ENCODE data around the gene DNAI7. TPM values are rescaled to one million over a fixed set of nuclear protein-coding genes. Genes with fewer than 3 reads are reported as not detected.

The DNAI7 gene
- total RNA-seq, 1 experiment from 2014 or later, result 0.33 TPM

DNA sequence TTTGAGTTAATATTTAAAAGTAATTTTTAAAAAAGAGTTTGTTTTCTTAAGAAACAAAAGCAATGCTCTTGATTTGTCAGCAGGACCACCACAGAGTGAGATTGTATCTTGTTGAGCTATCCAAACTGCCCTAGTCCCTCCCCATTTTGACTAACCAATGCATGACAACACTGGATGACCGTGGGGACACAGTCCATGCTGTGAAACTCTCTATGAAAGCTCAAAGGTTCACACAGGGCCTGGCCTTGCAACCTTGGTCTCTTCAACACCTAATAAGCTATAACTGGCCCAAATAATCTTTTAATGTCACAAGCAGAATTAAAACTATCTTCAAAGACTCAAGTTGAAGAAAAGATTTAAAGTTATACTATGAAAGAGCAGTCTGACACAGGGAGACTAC, 13.6 kb upstream of the DNAI7 start:
- peaks cover 6% of the 10 kb centered on the region for H3K4me1 Mint-ChIP-seq (ENCODE audit: low read depth, unreplicated experiment)

DNA sequence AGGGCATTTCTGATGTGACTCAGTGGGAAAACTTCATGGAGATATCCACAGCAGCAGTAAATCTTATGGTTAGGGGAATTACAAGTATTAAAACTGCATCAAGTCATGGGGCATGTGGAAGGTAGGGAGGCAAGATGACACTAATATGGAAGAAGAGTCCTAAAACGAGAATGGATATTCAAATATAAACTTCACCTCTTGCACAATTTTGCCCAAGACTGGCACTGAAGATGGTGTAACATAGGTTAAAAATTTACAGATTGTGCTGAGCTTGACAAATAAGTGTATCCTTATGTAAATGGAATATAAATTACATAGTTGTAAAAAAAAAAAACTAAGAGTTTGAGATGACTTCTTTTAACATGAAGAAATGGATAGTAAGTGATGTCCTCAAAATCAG, 12.9 kb upstream of the DNAI7 start:
- Mint-ChIP-seq H3K9me3 (ENCODE audit: low read depth, unreplicated experiment) (no peaks in the 10 kb centered on the region), H3K27ac (ENCODE audit: unreplicated experiment) (no peak overlapping the region), H3K27me3 (ENCODE audit: unreplicated experiment) (no peaks in the 10 kb centered on the region), H3K4me1 (ENCODE audit: low read depth, unreplicated experiment) (peaks cover 6% of the 10 kb centered on the region), H3K4me3 (ENCODE audit: low read depth, unreplicated experiment) (no peak overlapping the region), H3K36me3 (ENCODE audit: insufficient read depth, unreplicated experiment) (peaks cover 8% of the 10 kb centered on the region)
- TF ChIP-seq, protein P1, sequence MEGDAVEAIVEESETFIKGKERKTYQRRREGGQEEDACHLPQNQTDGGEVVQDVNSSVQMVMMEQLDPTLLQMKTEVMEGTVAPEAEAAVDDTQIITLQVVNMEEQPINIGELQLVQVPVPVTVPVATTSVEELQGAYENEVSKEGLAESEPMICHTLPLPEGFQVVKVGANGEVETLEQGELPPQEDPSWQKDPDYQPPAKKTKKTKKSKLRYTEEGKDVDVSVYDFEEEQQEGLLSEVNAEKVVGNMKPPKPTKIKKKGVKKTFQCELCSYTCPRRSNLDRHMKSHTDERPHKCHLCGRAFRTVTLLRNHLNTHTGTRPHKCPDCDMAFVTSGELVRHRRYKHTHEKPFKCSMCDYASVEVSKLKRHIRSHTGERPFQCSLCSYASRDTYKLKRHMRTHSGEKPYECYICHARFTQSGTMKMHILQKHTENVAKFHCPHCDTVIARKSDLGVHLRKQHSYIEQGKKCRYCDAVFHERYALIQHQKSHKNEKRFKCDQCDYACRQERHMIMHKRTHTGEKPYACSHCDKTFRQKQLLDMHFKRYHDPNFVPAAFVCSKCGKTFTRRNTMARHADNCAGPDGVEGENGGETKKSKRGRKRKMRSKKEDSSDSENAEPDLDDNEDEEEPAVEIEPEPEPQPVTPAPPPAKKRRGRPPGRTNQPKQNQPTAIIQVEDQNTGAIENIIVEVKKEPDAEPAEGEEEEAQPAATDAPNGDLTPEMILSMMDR (IDR thresholded peaks at IDR 0.05; ENCODE audit: unreplicated experiment), result no peak
- no TSS peak for BruUV-seq (replicated peaks)
- no peak for DNase-seq
- intact Hi-C loops (cut with micrococcal nuclease; ENCODE audit: unreplicated experiment), result no loop called here
- CTCF ChIA-PET, result no interaction called here

More for the DNA sequence above, 13.6 kb upstream of the DNAI7 start:
- peaks cover 8% of the 10 kb centered on the region for H3K36me3 Mint-ChIP-seq (ENCODE audit: insufficient read depth, unreplicated experiment)
- H3K4me3 Mint-ChIP-seq (ENCODE audit: low read depth, unreplicated experiment), result no peak overlapping the region
- no peak for DNase-seq
- H3K9me3 Mint-ChIP-seq (ENCODE audit: low read depth, unreplicated experiment), result no peaks in the 10 kb centered on the region
- CTCF ChIA-PET, result no interaction called here
- intact Hi-C loops (cut with micrococcal nuclease; ENCODE audit: unreplicated experiment), result no loop called here
- TF ChIP-seq, protein P1 (IDR thresholded peaks at IDR 0.05; ENCODE audit: unreplicated experiment), result no peak
- H3K27me3 Mint-ChIP-seq (ENCODE audit: unreplicated experiment), result no peaks in the 10 kb centered on the region
- H3K27ac Mint-ChIP-seq (ENCODE audit: unreplicated experiment), result no peak overlapping the region
- no TSS peak for BruUV-seq (replicated peaks)

DNA sequence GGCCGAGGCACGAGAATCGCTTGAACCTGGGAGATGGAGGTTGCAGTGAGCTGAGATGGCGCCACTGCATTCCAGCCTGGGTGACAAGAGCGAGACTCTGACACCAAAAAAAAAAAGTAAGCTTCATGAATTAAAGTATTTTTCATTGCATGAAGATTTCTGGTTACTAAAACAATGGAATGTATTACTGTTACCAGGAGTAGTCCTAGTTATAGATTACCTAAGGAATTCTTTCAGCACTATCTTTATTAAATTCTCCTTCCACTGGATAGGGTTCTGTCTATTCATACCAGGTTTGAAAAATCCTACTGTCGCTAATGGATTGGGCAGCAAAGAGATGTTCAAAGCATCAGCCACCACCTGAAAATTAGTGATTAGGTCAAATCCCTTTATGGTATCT, 12.5 kb upstream of the DNAI7 start:
- no TSS peak for BruUV-seq (replicated peaks)
- DNase-seq, result no peak
- H3K9me3 Mint-ChIP-seq (ENCODE audit: low read depth, unreplicated experiment), result no peaks in the 10 kb centered on the region
- peaks cover 11% of the 10 kb centered on the region for H3K36me3 Mint-ChIP-seq (ENCODE audit: insufficient read depth, unreplicated experiment)
- TF ChIP-seq, protein P1 (IDR thresholded peaks at IDR 0.05; ENCODE audit: unreplicated experiment), result no peak
- H3K4me1 Mint-ChIP-seq (ENCODE audit: low read depth, unreplicated experiment), result peaks cover 6% of the 10 kb centered on the region
- no peak overlapping the region for H3K27ac Mint-ChIP-seq (ENCODE audit: unreplicated experiment)
- intact Hi-C loops (cut with micrococcal nuclease; ENCODE audit: unreplicated experiment), result no loop called here
- CTCF ChIA-PET, result interaction anchor here (0.7 kb wide), 1 partner anchor 1111 kb away, joined by 3 read pairs; no protein-coding TSS in a partner anchor
- H3K4me3 Mint-ChIP-seq (ENCODE audit: low read depth, unreplicated experiment), result no peak overlapping the region
- no peaks in the 10 kb centered on the region for H3K27me3 Mint-ChIP-seq (ENCODE audit: unreplicated experiment)

DNA sequence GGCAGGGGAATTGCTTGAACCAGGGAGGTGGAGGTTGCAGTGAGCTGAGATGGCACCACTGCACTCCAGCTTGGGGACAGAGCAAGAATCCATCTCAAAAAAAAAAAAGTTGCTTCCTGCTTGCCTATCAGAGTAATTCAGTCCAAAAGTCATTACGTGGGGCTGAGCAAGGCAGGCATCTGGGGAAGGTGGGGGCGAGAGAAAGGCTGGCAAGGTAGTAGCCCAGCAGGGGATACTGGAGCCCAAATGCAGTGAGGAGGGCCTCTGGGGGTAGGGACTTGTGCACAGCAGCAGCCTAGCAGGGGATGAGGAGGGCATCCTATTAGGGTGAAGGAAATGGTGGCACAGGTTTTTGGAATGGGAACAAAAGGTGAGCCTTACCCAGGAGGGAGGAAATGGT, 7.2 kb upstream of the DNAI7 start:
- no peaks in the 10 kb centered on the region for H3K4me1 Mint-ChIP-seq (ENCODE audit: low read depth, unreplicated experiment)
- DNase-seq, result no peak
- TF ChIP-seq, protein P1 (IDR thresholded peaks at IDR 0.05; ENCODE audit: unreplicated experiment), result no peak
- H3K27me3 Mint-ChIP-seq (ENCODE audit: unreplicated experiment), result no peaks in the 10 kb centered on the region
- no peak overlapping the region for H3K4me3 Mint-ChIP-seq (ENCODE audit: low read depth, unreplicated experiment)
- H3K27ac Mint-ChIP-seq (ENCODE audit: unreplicated experiment), result peak overlapping the region; percentile 21
- H3K9me3 Mint-ChIP-seq (ENCODE audit: low read depth, unreplicated experiment), result no peaks in the 10 kb centered on the region
- intact Hi-C loops (cut with micrococcal nuclease; ENCODE audit: unreplicated experiment), result no loop called here
- no TSS peak for BruUV-seq (replicated peaks)
- CTCF ChIA-PET, result no interaction called here
- H3K36me3 Mint-ChIP-seq (ENCODE audit: insufficient read depth, unreplicated experiment), result peaks cover 10% of the 10 kb centered on the region

Measured in Calu3 (cell line).